ENCODE results near the gene NOL4L.

DNA sequence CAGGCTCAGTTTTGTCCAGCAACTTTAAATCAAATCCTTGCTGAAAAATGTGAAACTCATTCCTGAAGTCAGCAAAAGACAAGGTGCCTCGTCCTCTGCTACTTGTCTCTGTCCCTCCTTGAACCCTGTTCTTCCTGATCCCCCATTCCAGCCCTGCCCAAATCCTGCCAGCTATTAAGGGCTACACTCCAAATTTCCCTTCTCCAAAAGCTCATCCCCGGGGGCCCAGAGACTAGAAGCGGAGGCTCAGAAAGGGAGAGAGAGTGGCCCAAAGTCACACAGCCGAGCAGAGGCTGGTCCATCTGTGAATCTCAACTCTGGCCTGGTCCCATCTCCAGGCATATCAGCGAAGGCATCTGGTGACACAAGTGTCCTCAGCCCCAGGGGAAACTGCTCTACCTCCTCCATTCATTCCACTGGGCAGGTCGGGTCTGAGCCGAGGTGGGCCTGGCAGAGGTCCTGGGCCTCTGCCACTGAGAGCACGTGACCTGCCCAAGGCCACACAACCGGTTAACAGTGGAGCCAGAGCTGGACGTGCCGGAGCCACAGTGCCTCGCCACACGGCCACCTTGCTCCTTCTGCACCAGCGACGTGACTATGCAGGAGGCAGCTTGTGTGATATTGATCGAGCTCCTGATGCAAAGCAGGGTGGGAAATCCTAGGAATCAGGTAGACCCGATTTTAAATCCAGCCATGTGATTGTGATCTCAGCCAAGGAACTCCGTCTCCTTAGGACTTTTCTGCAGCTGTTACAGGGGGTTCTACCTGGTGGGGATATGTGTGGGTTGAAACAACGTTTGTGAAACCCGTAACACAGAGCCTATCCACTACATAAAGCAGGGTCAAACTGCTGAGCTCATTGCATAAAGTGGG lies 28.6 kb downstream of the NOL4L start:
- TF ChIP-seq, protein P1, sequence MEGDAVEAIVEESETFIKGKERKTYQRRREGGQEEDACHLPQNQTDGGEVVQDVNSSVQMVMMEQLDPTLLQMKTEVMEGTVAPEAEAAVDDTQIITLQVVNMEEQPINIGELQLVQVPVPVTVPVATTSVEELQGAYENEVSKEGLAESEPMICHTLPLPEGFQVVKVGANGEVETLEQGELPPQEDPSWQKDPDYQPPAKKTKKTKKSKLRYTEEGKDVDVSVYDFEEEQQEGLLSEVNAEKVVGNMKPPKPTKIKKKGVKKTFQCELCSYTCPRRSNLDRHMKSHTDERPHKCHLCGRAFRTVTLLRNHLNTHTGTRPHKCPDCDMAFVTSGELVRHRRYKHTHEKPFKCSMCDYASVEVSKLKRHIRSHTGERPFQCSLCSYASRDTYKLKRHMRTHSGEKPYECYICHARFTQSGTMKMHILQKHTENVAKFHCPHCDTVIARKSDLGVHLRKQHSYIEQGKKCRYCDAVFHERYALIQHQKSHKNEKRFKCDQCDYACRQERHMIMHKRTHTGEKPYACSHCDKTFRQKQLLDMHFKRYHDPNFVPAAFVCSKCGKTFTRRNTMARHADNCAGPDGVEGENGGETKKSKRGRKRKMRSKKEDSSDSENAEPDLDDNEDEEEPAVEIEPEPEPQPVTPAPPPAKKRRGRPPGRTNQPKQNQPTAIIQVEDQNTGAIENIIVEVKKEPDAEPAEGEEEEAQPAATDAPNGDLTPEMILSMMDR (IDR thresholded peaks at IDR 0.05; ENCODE audit: insufficient read depth, low read length, poor library complexity, severe bottlenecking), result no peak
- no peak for TF ChIP-seq EZH2phosphoT487 (conservative IDR thresholded peaks at IDR 0.05; ENCODE audit: low read length)
